OCI-M1 (cell line): ENCODE measurements around the gene EDDM3A.

Experiments used
- DNase-seq: peaks from one replicate; lab custom pipeline; 2025; lab: John Stamatoyannopoulos, UW

The EDDM3A gene

DNA sequence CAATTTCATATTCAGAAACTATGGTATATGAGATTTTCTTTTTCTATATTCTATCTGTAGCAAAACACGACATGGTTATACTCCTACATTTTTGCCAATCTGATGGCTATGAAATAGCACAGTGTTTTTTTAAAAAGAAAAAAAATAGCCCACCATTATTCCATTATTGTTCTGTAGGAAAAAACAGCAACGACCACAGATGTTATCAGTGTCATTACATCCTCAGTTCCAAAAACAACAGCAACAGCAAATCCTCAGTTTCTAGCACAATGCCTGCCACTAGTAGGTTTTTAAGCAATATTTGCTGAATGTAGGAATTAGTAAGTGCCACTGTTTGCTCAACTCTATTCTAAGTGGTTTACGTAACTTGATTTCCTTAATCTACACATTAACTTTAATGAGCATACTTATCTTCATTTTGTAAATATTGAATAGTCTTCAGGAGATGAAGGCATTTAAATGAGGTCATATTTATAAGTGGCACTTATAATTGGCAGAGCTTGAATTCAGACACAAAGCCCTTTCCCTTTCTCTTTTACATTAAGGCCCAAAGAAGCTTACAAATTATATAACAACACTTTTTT, 43.6 kb downstream of the EDDM3A start:
- DNase-seq: no peak

DNA sequence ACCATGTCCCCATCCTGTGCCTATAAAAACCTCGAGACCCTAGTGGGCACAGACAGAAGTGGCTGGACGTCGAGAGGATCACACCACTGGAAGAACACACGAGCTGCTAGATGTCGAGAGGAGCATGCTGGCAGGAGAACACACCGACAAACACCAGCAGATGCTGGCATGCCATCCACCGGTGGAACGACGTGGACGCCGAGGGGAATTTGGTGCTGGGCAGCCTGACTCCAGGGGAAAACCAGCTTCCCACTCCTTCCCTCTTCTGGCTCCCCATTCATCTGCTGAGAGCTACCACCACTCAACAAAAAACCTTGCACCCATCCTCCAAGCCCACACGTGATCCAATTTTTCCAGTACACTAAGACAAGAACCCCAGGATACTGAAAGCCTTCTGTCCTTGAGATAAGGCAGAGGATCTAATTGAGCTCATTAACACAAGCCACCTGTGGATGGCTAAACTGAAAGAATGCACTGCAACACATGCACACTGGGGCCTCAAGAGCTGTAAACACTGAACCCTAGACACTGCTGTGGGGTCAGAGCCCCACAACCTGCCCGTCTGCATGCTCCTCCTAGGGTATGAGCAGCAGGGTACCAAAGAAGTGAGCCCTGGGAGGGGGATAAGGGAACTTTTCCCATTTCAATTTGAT, 44.9 kb downstream of the EDDM3A start:
- DNase-seq: no peak

GRCh38 chr14:20791187-20791586, 45.5 kb downstream of the EDDM3A start:
- no peak for DNase-seq

GRCh38 chr14:20791597-20791996, 45.9 kb downstream of the EDDM3A start:
- DNase-seq: no peak

GRCh38 chr14:20792556-20792955, 46.9 kb downstream of the EDDM3A start:
- no peak for DNase-seq

GRCh38 chr14:20794644-20795369, 49.1 kb downstream of the EDDM3A start:
- DNase-seq: peak; percentile 70

- peak; percentile 8 for DNase-seq
Observed at GRCh38 chr14:20797164-20797563, 51.5 kb downstream of the EDDM3A start.
